Omental fat pad (tissue), 4 donors: ENCODE data around the gene NUP210L. TPM values are rescaled to one million over a fixed set of nuclear protein-coding genes. Genes with fewer than 3 reads are reported as not detected.

Experiments used
- ATAC-seq: fragments of 150-250 bp; one replicate; pipeline ENCODE4 v1.9.1; 2016; ENCODE audit warnings: mild to moderate bottlenecking, moderate library complexity; ENCODE audit not compliant: low FRiP score
- DNase-seq: peaks from one replicate; pipeline ENCODE4 v3.0.0-alpha.2; 2019; ENCODE audit warnings: low spot score
- CTCF ChIP-seq, 3 donors: fragments of 450-650 bp; IDR thresholded peaks; one replicate each; pipeline ENCODE4 v1.5.1; 2016 to 2017; ENCODE audit warnings: antibody characterized with exemption in 3 of 3, mild to moderate bottlenecking in 3 of 3, moderate library complexity in 2 of 3
- total RNA-seq, 4 donors: library from RNA; depleted of rRNA; stranded (reverse); fragments of >200 nt; gene quantifications; one replicate each; pipeline ENCODE4 v1.1.0, GENCODE V29; 2016

Gene NUP210L
- total RNA-seq, 4 donors from 2014 or later: 0.06 to 0.12 (median 0.09) TPM; not detected in 1

- DNase-seq: no peak
- no peak for TF ChIP-seq CTCF (IDR thresholded peaks at IDR 0.05)
- ATAC-seq: no peak
These were observed 16.3 kb upstream of the NUP210L start for GRCh38 chr1:154171223-154171583.

- DNase-seq: no peak
- no peak for TF ChIP-seq CTCF (IDR thresholded peaks at IDR 0.05)
- ATAC-seq: no peak
These were observed 15.8 kb upstream of the NUP210L start for GRCh38 chr1:154170547-154171222.

GRCh38 chr1:154167461-154167860 lies 12.6 kb upstream of the NUP210L start:
- no peak for DNase-seq
- ATAC-seq: no peak
- TF ChIP-seq CTCF (IDR thresholded peaks at IDR 0.05): no peak

GRCh38 chr1:154166207-154166606 lies 11.3 kb upstream of the NUP210L start:
- TF ChIP-seq CTCF (IDR thresholded peaks at IDR 0.05): no peak
- no peak for ATAC-seq

GRCh38 chr1:154159554-154159953 lies 4.7 kb upstream of the NUP210L start:
- TF ChIP-seq CTCF (IDR thresholded peaks at IDR 0.05): no peak

More at GRCh38 chr1:154166207-154166606, 11.3 kb upstream of the NUP210L start:
- DNase-seq: no peak

GRCh38 chr1:154158307-154159125 lies 3.6 kb upstream of the NUP210L start:
- no peak for ATAC-seq
- no peak for TF ChIP-seq CTCF (IDR thresholded peaks at IDR 0.05)
- DNase-seq: no peak

More at GRCh38 chr1:154159554-154159953, 4.7 kb upstream of the NUP210L start:
- DNase-seq (no peak), ATAC-seq (no peak)
